ENCODE measurements around the gene ACAP3.

The ACAP3 gene

GRCh38 chr1:1315435-1315954 is 7.8 kb upstream of the ACAP3 start:
- no peak for DNase-seq (ENCODE audit: extremely low read depth, insufficient read length)
- peaks cover 36% of the 10 kb centered on the region for H3K36me3 ChIP-seq (ENCODE audit: control insufficient read depth, insufficient read depth, low read length)
- no peak overlapping the region for H3K4me3 ChIP-seq (replicated peaks; ENCODE audit: low read depth, low read length)
- TF ChIP-seq CTCF (IDR thresholded peaks at IDR 0.05; ENCODE audit: insufficient read depth, low read length, poor library complexity, severe bottlenecking), result no peak
- H3K27me3 ChIP-seq (replicated peaks; ENCODE audit: control insufficient read depth, insufficient read depth, low read length), result no peaks in the 10 kb centered on the region

GRCh38 chr1:1314678-1315335 is 7.1 kb upstream of the ACAP3 start:
- no peak overlapping the region for H3K4me3 ChIP-seq (replicated peaks; ENCODE audit: low read depth, low read length)
- DNase-seq (ENCODE audit: extremely low read depth, insufficient read length), result no peak
- H3K36me3 ChIP-seq (ENCODE audit: control insufficient read depth, insufficient read depth, low read length), result peaks cover 34% of the 10 kb centered on the region
- TF ChIP-seq CTCF (IDR thresholded peaks at IDR 0.05; ENCODE audit: insufficient read depth, low read length, poor library complexity, severe bottlenecking), result no peak
- H3K27me3 ChIP-seq (replicated peaks; ENCODE audit: control insufficient read depth, insufficient read depth, low read length), result no peaks in the 10 kb centered on the region

GRCh38 chr1:1314237-1314586 is 6.5 kb upstream of the ACAP3 start:
- DNase-seq (ENCODE audit: extremely low read depth, insufficient read length), result no peak
- no peak for TF ChIP-seq CTCF (IDR thresholded peaks at IDR 0.05; ENCODE audit: insufficient read depth, low read length, poor library complexity, severe bottlenecking)
- H3K4me3 ChIP-seq (replicated peaks; ENCODE audit: low read depth, low read length), result no peak overlapping the region
- H3K27me3 ChIP-seq (replicated peaks; ENCODE audit: control insufficient read depth, insufficient read depth, low read length), result no peaks in the 10 kb centered on the region
- H3K36me3 ChIP-seq (ENCODE audit: control insufficient read depth, insufficient read depth, low read length), result peaks cover 31% of the 10 kb centered on the region

GRCh38 chr1:1313500-1314236 is 5.9 kb upstream of the ACAP3 start:
- no peak overlapping the region for H3K4me3 ChIP-seq (replicated peaks; ENCODE audit: low read depth, low read length)
- DNase-seq (ENCODE audit: extremely low read depth, insufficient read length), result no peak
- peaks cover 28% of the 10 kb centered on the region for H3K36me3 ChIP-seq (ENCODE audit: control insufficient read depth, insufficient read depth, low read length)
- TF ChIP-seq CTCF (IDR thresholded peaks at IDR 0.05; ENCODE audit: insufficient read depth, low read length, poor library complexity, severe bottlenecking), result no peak
- no peaks in the 10 kb centered on the region for H3K27me3 ChIP-seq (replicated peaks; ENCODE audit: control insufficient read depth, insufficient read depth, low read length)

GRCh38 chr1:1312450-1313314 is 5.0 kb upstream of the ACAP3 start:
- Histone ChIP-seq H3K36me3 (ENCODE audit: control insufficient read depth, insufficient read depth, low read length) (peaks cover 28% of the 10 kb centered on the region), H3K27me3 (replicated peaks; ENCODE audit: control insufficient read depth, insufficient read depth, low read length) (no peaks in the 10 kb centered on the region), H3K4me3 (replicated peaks; ENCODE audit: low read depth, low read length) (no peak overlapping the region)
- no peak for TF ChIP-seq CTCF (IDR thresholded peaks at IDR 0.05; ENCODE audit: insufficient read depth, low read length, poor library complexity, severe bottlenecking)
- DNase-seq (ENCODE audit: extremely low read depth, insufficient read length), result no peak
